PC-9 (cell line): Measurements from ENCODE around the gene PRDM10.

ENCODE experiments used
- EZH2 ChIP-seq: fragments of 200-600 bp; sonication (generic); IDR thresholded peaks from 2 replicates; pipeline ENCODE4 v1.8.0; 2017; ENCODE audit warnings: antibody characterized with exemption, low read depth
- TF ChIP-seq, protein P1 (sequence below): fragments of 200-600 bp; sonication (generic); conservative IDR thresholded peaks from 2 replicates; pipeline ENCODE4 v1.6.1; 2017; ENCODE audit warnings: mixed run types, antibody characterized with exemption, mild to moderate bottlenecking, moderate library complexity

DNA sequence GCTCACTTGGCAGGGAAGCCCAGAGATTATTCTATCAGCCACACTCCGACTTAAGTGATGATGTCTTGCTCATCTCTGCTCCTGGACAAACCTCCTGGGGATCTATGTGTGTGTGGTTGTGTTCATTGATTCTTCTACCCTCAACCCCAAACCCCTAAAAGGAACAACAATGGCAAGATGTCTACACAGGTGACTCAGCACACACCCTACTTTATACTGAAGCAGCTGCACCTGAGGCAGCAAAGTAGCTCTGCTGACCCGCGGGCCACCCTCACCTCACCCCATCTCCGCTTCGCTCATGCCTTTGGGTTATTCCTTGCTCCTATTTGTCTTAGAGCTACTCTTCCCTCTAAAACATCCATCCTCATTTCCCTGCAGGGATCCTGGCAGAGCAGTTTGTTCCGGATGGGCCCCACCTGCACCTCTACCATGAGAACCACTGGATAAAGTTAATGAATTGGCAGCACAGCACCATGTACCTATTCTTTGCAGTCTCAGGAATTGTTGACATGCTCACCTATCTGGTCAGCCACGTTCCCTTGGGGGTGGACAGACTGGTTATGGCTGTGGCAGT lies 148.3 kb downstream of the PRDM10 start:
- TF ChIP-seq, protein P1, sequence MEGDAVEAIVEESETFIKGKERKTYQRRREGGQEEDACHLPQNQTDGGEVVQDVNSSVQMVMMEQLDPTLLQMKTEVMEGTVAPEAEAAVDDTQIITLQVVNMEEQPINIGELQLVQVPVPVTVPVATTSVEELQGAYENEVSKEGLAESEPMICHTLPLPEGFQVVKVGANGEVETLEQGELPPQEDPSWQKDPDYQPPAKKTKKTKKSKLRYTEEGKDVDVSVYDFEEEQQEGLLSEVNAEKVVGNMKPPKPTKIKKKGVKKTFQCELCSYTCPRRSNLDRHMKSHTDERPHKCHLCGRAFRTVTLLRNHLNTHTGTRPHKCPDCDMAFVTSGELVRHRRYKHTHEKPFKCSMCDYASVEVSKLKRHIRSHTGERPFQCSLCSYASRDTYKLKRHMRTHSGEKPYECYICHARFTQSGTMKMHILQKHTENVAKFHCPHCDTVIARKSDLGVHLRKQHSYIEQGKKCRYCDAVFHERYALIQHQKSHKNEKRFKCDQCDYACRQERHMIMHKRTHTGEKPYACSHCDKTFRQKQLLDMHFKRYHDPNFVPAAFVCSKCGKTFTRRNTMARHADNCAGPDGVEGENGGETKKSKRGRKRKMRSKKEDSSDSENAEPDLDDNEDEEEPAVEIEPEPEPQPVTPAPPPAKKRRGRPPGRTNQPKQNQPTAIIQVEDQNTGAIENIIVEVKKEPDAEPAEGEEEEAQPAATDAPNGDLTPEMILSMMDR = no peak
- no peak for TF ChIP-seq EZH2
